ENCODE data around the gene SYNGR3.
"Not testable (repeated sequence)": the region's sequence is repeated elsewhere in the genome, so short reads cannot be mapped to it uniquely, and the experiment has no call there.

SYNGR3 gene

GRCh38 chr16:1961651-1962067 is 28.1 kb upstream of the SYNGR3 start:
- Histone ChIP-seq H3K4me3 (ENCODE audit: low read depth, low read length) (peak overlapping the region; percentile 33), H3K4me1 (ENCODE audit: control insufficient read depth, insufficient read depth, low read length) (peaks cover 18% of the 10 kb centered on the region), H3K36me3 (ENCODE audit: control insufficient read depth, insufficient read depth, low read length) (peaks cover 32% of the 10 kb centered on the region), H3K9me3 (ENCODE audit: control insufficient read depth, insufficient read depth, low read length) (no peaks in the 10 kb centered on the region), H3K9ac (ENCODE audit: low read depth, low read length) (no peak overlapping the region), H3K27ac (ENCODE audit: low read depth, low read length) (peak overlapping the region; percentile 97), H3K27me3 (ENCODE audit: control insufficient read depth, insufficient read depth, low read length) (no peaks in the 10 kb centered on the region)

DNA sequence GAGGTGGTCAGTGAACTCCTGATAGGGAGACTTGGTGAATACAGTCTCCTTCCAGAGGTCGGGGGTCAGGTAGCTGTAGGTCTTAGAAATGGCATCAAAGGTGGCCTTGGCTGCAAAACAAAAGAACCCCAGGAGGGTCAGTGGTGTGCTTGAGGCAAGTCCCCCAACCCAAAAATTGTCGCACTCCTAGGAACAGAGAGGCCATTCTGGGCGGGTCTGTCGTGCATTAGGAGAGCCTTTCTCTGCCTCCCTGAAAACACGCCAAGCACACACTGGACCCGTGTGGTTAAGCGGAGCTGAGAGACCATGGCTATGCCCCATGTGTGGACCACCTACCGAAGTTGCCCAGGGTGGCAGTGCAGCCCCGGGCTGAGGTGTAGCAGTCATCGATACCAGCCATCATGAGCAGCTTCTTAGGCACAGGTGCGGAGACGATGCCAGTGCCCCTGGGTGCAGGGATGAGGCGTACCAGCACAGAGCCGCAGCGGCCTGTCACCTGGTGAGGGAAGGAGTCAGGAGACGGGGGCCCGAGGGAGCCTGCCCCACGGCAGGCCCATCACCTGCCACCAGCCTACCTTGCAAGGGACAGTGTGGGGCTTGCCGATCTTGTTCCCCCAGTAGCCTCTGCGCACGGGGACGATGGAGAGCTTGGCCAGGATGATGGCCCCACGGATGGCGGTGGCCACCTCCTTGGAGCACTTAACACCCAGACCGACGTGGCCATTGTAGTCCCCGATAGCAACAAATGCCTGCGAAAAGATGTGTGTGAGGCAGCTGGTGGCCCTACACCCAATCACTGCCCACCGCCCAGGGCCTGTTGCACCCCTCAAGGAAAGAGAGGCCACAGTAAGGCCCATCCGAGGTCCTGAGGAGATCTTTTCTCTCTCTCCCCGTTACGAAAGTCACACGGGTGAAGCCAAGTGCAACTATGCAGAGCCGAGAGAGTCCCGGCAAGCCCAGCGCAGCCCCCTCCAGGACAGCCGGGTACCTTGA is 27.3 kb upstream of the SYNGR3 start:
- Histone ChIP-seq H3K9ac (ENCODE audit: low read depth, low read length) (peak overlapping the region; percentile 99), H3K27ac (ENCODE audit: low read depth, low read length) (peak overlapping the region; percentile 97), H3K4me3 (ENCODE audit: low read depth, low read length) (peak overlapping the region; percentile 84), H3K36me3 (ENCODE audit: control insufficient read depth, insufficient read depth, low read length) (peaks cover 32% of the 10 kb centered on the region), H3K4me1 (ENCODE audit: control insufficient read depth, insufficient read depth, low read length) (peaks cover 18% of the 10 kb centered on the region)
- H3K27me3 ChIP-seq (ENCODE audit: control insufficient read depth, insufficient read depth, low read length); H3K9me3 ChIP-seq (ENCODE audit: control insufficient read depth, insufficient read depth, low read length): not testable (repeated sequence)

DNA sequence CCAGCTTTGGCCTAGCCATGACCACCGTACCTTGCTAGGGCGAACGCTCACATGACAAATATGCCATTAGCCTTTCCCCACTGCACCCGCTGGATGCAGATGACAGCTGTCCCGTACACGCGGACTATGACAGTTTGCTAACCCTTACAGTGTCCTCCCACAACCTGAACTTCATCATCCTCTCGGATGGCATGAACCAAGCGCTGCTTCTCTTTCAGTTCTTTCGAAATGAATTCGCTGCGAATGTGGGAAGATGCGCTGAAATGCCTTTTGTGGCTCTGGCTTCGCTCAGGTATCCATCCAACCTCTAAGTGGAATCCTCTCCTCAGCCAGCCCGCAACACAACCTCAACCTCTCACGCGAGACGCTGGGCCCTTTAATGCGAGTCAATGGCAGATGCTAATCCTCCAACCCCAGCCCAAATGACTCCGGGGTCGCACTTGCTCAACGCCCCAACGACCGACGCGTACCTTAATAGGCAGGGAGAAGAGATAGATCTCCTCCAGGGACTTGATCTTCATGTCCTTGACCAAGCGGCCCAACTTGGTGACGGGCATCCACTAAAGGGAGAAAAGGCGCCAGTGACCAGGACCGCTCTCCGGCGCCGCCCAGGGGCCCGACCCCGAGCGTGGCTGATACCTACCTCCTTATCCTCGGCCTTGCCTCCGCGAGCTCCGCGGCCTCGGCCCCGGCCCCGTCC is 25.8 kb upstream of the SYNGR3 start:
- H3K9ac ChIP-seq (ENCODE audit: low read depth, low read length), result peak overlapping the region; percentile 99
- no peaks in the 10 kb centered on the region for H3K27me3 ChIP-seq (ENCODE audit: control insufficient read depth, insufficient read depth, low read length)
- peaks cover 32% of the 10 kb centered on the region for H3K36me3 ChIP-seq (ENCODE audit: control insufficient read depth, insufficient read depth, low read length)
- peak overlapping the region; percentile 97 for H3K27ac ChIP-seq (ENCODE audit: low read depth, low read length)
- H3K9me3 ChIP-seq (ENCODE audit: control insufficient read depth, insufficient read depth, low read length), result no peaks in the 10 kb centered on the region
- peaks cover 14% of the 10 kb centered on the region for H3K4me1 ChIP-seq (ENCODE audit: control insufficient read depth, insufficient read depth, low read length)
- peak overlapping the region; percentile 84 for H3K4me3 ChIP-seq (ENCODE audit: low read depth, low read length)

GRCh38 chr16:1964506-1965395 is 25.0 kb upstream of the SYNGR3 start, which contains the start of gene RPS2:
RPS2 (minus strand) TSS chr16:1964826; CDS start chr16:1964625, 201 bp downstream.
- peak within 1 kb of the TSS; percentile 97 for H3K27ac ChIP-seq (ENCODE audit: low read depth, low read length)
- H3K9me3 ChIP-seq (ENCODE audit: control insufficient read depth, insufficient read depth, low read length), result no peaks in the 10 kb centered on the region
- H3K4me1 ChIP-seq (ENCODE audit: control insufficient read depth, insufficient read depth, low read length), result peaks cover 13% of the 10 kb centered on the region
- H3K4me3 ChIP-seq (ENCODE audit: low read depth, low read length), result peak within 1 kb of the TSS; percentile 84
- H3K9ac ChIP-seq (ENCODE audit: low read depth, low read length), result peak within 1 kb of the TSS; percentile 99
- H3K27me3 ChIP-seq (ENCODE audit: control insufficient read depth, insufficient read depth, low read length), result no peaks in the 10 kb centered on the region
- H3K36me3 ChIP-seq (ENCODE audit: control insufficient read depth, insufficient read depth, low read length), result peaks cover 32% of the 10 kb centered on the region

DNA sequence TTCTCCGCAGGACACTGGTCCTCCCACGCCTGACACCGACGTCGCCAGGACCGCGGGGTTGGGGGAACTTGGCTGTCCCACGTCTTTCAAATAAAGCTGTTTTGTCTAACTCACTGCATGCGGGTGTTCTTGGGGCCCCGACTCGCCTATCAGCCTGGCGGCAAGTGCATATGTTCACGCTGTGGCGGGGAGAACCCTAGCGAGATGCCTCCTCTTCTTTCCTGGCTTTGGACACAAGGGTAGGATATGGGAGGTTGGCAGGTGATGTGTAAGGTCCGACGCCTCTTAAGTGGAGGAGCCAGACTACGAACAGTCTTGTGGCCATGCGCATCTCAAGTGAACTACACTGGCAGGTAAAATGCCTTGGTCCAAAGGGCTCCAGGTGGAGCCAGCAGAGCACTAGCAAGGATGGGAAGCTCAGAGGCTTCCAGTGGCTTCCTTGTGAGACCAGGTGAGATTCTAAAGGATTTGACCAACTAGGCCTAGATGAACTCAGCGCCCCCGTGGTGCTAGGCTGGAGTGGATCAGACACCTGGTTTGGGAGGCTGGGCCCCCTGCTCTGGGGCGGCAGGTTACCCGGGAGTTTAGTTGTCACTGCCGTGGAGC is 24.3 kb upstream of the SYNGR3 start:
- Histone ChIP-seq H3K36me3 (ENCODE audit: control insufficient read depth, insufficient read depth, low read length) (peaks cover 32% of the 10 kb centered on the region), H3K4me3 (ENCODE audit: low read depth, low read length) (peak overlapping the region; percentile 84), H3K27ac (ENCODE audit: low read depth, low read length) (peak overlapping the region; percentile 97), H3K9me3 (ENCODE audit: control insufficient read depth, insufficient read depth, low read length) (no peaks in the 10 kb centered on the region), H3K27me3 (ENCODE audit: control insufficient read depth, insufficient read depth, low read length) (no peaks in the 10 kb centered on the region), H3K4me1 (ENCODE audit: control insufficient read depth, insufficient read depth, low read length) (peaks cover 13% of the 10 kb centered on the region), H3K9ac (ENCODE audit: low read depth, low read length) (peak overlapping the region; percentile 95)

DNA sequence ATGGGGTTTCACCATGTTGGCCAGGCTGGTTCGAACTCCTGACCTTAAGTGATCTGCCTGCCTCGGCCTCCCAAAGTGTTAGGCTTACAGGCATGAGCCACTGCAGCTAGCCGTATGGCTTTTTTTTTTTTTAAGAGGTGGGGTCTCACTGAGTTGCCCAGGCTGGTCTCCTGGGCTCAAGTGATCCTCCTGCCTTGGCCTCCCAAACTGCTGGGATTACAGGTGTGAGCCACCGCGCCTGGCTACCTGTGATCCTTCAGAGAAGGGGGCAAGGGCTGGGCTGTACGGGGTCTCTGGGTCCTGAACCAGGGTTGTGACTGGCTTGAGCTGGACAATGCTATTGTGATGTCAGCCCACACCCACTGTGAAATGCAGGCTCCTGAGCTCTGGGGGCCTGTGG is 23.3 kb upstream of the SYNGR3 start, which contains the start of gene RNF151:
RNF151 (plus strand) TSS at position 397 of the 400 bp plus-strand sequence. CDS start 26 bp downstream, outside the sequence.
- Histone ChIP-seq H3K9ac (ENCODE audit: low read depth, low read length) (0 out of 2 replicates have a peak within 1 kb of the TSS, but pooled peaks have one; percentile 95), H3K4me1 (ENCODE audit: control insufficient read depth, insufficient read depth, low read length) (peaks cover 10% of the 10 kb centered on the region), H3K9me3 (ENCODE audit: control insufficient read depth, insufficient read depth, low read length) (no peaks in the 10 kb centered on the region), H3K27ac (ENCODE audit: low read depth, low read length) (no peak within 1 kb of the TSS), H3K36me3 (ENCODE audit: control insufficient read depth, insufficient read depth, low read length) (peaks cover 28% of the 10 kb centered on the region), H3K27me3 (ENCODE audit: control insufficient read depth, insufficient read depth, low read length) (no peaks in the 10 kb centered on the region), H3K4me3 (ENCODE audit: low read depth, low read length) (peak within 1 kb of the TSS; percentile 84)

- Histone ChIP-seq H3K9ac (ENCODE audit: low read depth, low read length) (no peak overlapping the region), H3K4me1 (ENCODE audit: control insufficient read depth, insufficient read depth, low read length) (peaks cover 4% of the 10 kb centered on the region; the same call in 1 of the 2 replicates), H3K4me3 (ENCODE audit: low read depth, low read length) (no peak overlapping the region), H3K36me3 (ENCODE audit: control insufficient read depth, insufficient read depth, low read length) (peaks cover 9% of the 10 kb centered on the region), H3K27me3 (ENCODE audit: control insufficient read depth, insufficient read depth, low read length) (no peaks in the 10 kb centered on the region), H3K27ac (ENCODE audit: low read depth, low read length) (no peak overlapping the region), H3K9me3 (ENCODE audit: control insufficient read depth, insufficient read depth, low read length) (no peaks in the 10 kb centered on the region)
These were observed 21.4 kb upstream of the SYNGR3 start for GRCh38 chr16:1968146-1968953.

- H3K27me3 ChIP-seq (ENCODE audit: control insufficient read depth, insufficient read depth, low read length), result no peaks in the 10 kb centered on the region
- peak within 1 kb of the TSS; percentile 64 for H3K9ac ChIP-seq (ENCODE audit: low read depth, low read length)
- H3K4me1 ChIP-seq (ENCODE audit: control insufficient read depth, insufficient read depth, low read length), result peaks cover 4% of the 10 kb centered on the region; the same call in 1 of the 2 replicates
- H3K4me3 ChIP-seq (ENCODE audit: low read depth, low read length), result peak within 1 kb of the TSS; percentile 84
- peak within 1 kb of the TSS; percentile 86 for H3K27ac ChIP-seq (ENCODE audit: low read depth, low read length)
- peaks cover 28% of the 10 kb centered on the region for H3K36me3 ChIP-seq (ENCODE audit: control insufficient read depth, insufficient read depth, low read length)
- no peaks in the 10 kb centered on the region for H3K9me3 ChIP-seq (ENCODE audit: control insufficient read depth, insufficient read depth, low read length)
These were observed 17.8 kb upstream of the SYNGR3 start, which contains the start of gene TBL3 for GRCh38 chr16:1971796-1972489. TBL3 (plus strand) TSS chr16:1972053; CDS start chr16:1972165, 112 bp downstream.

DNA sequence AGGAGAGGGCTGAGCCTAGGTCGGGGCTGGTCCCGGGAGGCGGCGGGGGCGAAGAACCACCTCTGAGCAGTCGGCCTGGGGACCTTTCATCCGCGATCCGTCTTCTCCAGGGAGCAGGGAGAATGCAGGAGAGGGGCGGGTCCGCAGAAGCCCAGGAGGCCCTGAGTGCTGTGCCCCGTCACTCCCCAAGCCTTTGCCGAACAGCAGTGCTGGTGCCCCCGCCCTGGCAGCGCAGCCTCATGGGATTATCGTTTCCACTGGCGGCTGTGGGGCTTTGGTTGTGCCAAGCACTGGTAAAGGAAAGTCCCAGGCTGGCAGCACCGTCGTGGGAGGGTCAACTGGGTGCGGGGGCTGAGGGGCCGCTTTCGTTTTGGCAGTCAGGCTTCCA is 17.3 kb upstream of the SYNGR3 start:
- no peak overlapping the region for H3K27ac ChIP-seq (ENCODE audit: low read depth, low read length)
- H3K9ac ChIP-seq (ENCODE audit: low read depth, low read length), result peak overlapping the region; percentile 64; the same call in 1 of the 2 replicates
- H3K27me3 ChIP-seq (ENCODE audit: control insufficient read depth, insufficient read depth, low read length), result no peaks in the 10 kb centered on the region
- no peaks in the 10 kb centered on the region for H3K9me3 ChIP-seq (ENCODE audit: control insufficient read depth, insufficient read depth, low read length)
- peaks cover 32% of the 10 kb centered on the region for H3K36me3 ChIP-seq (ENCODE audit: control insufficient read depth, insufficient read depth, low read length)
- peak overlapping the region; percentile 84 for H3K4me3 ChIP-seq (ENCODE audit: low read depth, low read length)
- H3K4me1 ChIP-seq (ENCODE audit: control insufficient read depth, insufficient read depth, low read length), result peaks cover 4% of the 10 kb centered on the region; the same call in 1 of the 2 replicates
